ENCODE results near the gene GDPGP1. TPM values are rescaled to one million over a fixed set of nuclear protein-coding genes. Genes with fewer than 3 reads are reported as not detected.

GDPGP1 gene
- total RNA-seq, 6 experiments from 2014 or later = 4.5 to 6.3 (median 5.2) TPM

DNA sequence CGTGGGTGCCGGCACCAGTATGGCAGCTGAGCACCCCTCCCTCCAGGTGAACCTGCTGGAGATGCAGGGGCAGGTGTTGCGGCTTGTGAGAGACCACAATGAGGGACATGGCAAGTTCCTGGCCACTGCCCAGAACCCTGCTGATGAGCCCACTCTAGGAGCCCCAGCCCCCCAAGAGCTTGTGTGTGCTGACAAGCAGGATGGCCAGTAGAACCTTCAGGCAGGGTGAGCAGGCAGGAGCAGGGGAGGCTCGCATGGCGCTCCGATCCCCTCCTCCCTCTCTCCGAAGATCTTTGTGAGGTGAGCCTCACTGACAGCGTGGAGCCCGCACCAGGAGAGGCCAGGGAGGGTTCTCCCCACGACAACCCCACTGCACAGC lies 61.2 kb downstream of the GDPGP1 start:
- TF ChIP-seq, protein P1, sequence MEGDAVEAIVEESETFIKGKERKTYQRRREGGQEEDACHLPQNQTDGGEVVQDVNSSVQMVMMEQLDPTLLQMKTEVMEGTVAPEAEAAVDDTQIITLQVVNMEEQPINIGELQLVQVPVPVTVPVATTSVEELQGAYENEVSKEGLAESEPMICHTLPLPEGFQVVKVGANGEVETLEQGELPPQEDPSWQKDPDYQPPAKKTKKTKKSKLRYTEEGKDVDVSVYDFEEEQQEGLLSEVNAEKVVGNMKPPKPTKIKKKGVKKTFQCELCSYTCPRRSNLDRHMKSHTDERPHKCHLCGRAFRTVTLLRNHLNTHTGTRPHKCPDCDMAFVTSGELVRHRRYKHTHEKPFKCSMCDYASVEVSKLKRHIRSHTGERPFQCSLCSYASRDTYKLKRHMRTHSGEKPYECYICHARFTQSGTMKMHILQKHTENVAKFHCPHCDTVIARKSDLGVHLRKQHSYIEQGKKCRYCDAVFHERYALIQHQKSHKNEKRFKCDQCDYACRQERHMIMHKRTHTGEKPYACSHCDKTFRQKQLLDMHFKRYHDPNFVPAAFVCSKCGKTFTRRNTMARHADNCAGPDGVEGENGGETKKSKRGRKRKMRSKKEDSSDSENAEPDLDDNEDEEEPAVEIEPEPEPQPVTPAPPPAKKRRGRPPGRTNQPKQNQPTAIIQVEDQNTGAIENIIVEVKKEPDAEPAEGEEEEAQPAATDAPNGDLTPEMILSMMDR (IDR thresholded peaks at IDR 0.05) = no peak
- Mint-ChIP-seq H3K4me3 (no peak overlapping the region), H3K27ac (no peak overlapping the region), H3K4me1 (ENCODE audit: low read depth) (no peaks in the 10 kb centered on the region), H3K36me3 (ENCODE audit: low read depth) (no peaks in the 10 kb centered on the region), H3K9me3 (no peaks in the 10 kb centered on the region), H3K27me3 (ENCODE audit: insufficient read depth) (peaks cover 7% of the 10 kb centered on the region; the same call in 1 of the 2 replicates)
- no peak for DNase-seq

Other genes with a start within 250 kb of the GDPGP1 start
- gene ZNF710, start 232.9 kb upstream of the GDPGP1 start, total RNA-seq (2021; fragmentation: NEBNext Ultra II Directional; extraction: Animal tissue kit (Norgen Biotek cat#: 25700)) = 10 to 100 TPM; 17.6 to 23.3 (median 20.3) TPM
- gene IDH2, start 131.7 kb upstream of the GDPGP1 start, total RNA-seq (2021; fragmentation: NEBNext Ultra II Directional; extraction: Animal tissue kit (Norgen Biotek cat#: 25700)) = 10 to 100 TPM; 26.3 to 32.4 (median 28.9) TPM
- 1 to 10 TPM; 5.6 to 7.7 (median 7.2) TPM for gene SEMA4B, start 32.9 kb upstream of the GDPGP1 start, total RNA-seq (2021; fragmentation: NEBNext Ultra II Directional; extraction: Animal tissue kit (Norgen Biotek cat#: 25700))
- 10 to 100 TPM; 73.5 to 82.2 (median 76.9) TPM for gene CIB1, start 268 bp upstream of the GDPGP1 start, total RNA-seq (2021; fragmentation: NEBNext Ultra II Directional; extraction: Animal tissue kit (Norgen Biotek cat#: 25700))
- gene TTLL13, start 15.3 kb downstream of the GDPGP1 start, total RNA-seq (2021; fragmentation: NEBNext Ultra II Directional; extraction: Animal tissue kit (Norgen Biotek cat#: 25700)) = under 1 TPM in 2 of 6 experiments, not detected in 4; 0.07 to 0.14 TPM
- 100 to 1,000 TPM in 1 of 6 experiments, 10 to 100 TPM in 5; 81.3 to 105 (median 83.2) TPM for gene NGRN, start 31.5 kb downstream of the GDPGP1 start, total RNA-seq (2021; fragmentation: NEBNext Ultra II Directional; extraction: Animal tissue kit (Norgen Biotek cat#: 25700))
- 1 to 10 TPM; 1.3 to 2.3 (median 2.1) TPM for gene ZNF774, start 118.1 kb downstream of the GDPGP1 start, total RNA-seq (2021; fragmentation: NEBNext Ultra II Directional; extraction: Animal tissue kit (Norgen Biotek cat#: 25700))
- gene IQGAP1, start 154.0 kb downstream of the GDPGP1 start, total RNA-seq (2021; fragmentation: NEBNext Ultra II Directional; extraction: Animal tissue kit (Norgen Biotek cat#: 25700)) = 100 to 1,000 TPM; 172 to 201 (median 185) TPM